Measurements from ENCODE around the gene DROSHA.

- TF ChIP-seq POLR2A (IDR thresholded peaks at IDR 0.05; ENCODE audit: low read depth, low read length) (no peak), TAF1 (IDR thresholded peaks at IDR 0.05; ENCODE audit: low read depth, low read length) (no peak), POLR2AphosphoS5 (IDR thresholded peaks at IDR 0.05; ENCODE audit: low read depth, low read length) (no peak)
Observed at GRCh38 chr5:31531543-31531887, 378 bp downstream of the DROSHA start.

Data from GM12891 (cell line).